Endothelial cell of umbilical vein (primary cell): ENCODE results near the gene TMEM135.

Experiments used
- EZH2 ChIP-seq: IDR thresholded peaks from 2 replicates; pipeline ENCODE4 v1.6.1; 2012; ENCODE audit warnings: borderline replicate concordance, low read depth, mild to moderate bottlenecking, moderate library complexity, low read length, inconsistent platforms; ENCODE audit not compliant: severe bottlenecking
- MYC ChIP-seq: IDR thresholded peaks from one replicate; pipeline ENCODE4 v1.6.1; 2011; ENCODE audit warnings: mild to moderate bottlenecking, low read depth, low read length

DNA sequence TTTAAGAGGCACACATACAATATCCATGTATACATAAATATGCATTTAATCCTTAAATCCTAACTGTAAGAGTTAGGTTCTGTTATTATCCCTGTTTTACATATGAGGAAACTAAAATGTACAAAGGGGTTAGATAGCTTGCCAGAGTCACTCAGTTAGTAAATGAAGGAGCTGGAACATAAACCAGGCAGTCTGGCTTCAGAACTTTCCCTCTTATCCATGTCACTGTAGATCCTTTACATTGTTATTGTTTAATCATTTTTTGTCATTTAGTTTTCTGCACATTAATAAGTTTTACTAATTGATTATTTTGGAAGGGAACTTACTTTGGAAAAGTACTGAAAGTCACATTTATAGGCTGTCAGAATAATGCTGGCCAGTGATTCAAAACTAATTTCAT lies 282.4 kb downstream of the TMEM135 start:
- TF ChIP-seq EZH2 (no peak), MYC (no peak)
